HG02588 (cell line): ENCODE data around the gene RIPPLY3.
A peak's percentile ranks its signal among the peaks of the same experiment; 100 is the strongest.
"Not testable (repeated sequence)": the region's sequence is repeated elsewhere in the genome, so short reads cannot be mapped to it uniquely, and the experiment has no call there.

Source experiments
- ATAC-seq: cut with Tn5 transposase; IDR thresholded peaks from one replicate; pipeline ENCODE4 v1.9.1; 2021; ENCODE audit warnings: mild to moderate bottlenecking, moderate library complexity; ENCODE audit not compliant: unreplicated experiment

The RIPPLY3 gene

DNA sequence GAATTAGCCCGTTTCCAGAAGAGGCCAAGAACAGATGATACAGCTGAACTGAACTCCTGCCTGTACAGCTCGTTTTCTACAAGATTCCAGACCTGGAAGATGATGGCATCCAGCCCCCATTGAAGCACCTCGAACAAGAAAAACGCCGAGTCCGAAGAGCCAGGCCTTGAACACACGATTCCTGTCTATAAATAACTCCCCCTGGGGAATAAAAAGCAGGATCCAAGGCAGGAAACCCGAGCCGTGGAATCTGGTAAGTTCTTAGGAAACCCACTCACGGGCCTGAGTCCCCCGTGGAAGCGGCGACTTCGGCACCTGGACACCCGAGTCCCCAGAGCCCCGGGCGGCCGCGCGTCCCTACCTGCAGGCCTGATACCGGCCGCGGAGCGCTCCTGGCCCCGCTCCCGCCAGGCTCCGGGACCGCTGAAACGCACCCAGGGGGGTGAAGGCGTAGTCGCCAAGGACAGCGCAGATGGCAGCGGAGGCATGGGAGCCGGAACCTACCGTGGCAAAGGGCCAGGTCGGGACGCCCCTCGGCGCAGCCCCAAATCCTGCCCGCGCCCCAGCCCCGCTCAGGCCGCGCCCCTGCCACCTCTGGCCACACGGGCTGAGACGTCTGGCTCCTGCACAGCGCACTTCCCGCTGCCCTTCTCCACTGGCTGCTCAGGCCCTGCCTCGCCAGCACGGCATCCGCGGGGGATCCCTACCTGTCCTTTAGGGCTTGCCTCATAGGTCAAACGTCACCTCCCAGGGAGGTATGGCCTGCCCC is 26.0 kb upstream of the RIPPLY3 start:
- ATAC-seq = no peak

DNA sequence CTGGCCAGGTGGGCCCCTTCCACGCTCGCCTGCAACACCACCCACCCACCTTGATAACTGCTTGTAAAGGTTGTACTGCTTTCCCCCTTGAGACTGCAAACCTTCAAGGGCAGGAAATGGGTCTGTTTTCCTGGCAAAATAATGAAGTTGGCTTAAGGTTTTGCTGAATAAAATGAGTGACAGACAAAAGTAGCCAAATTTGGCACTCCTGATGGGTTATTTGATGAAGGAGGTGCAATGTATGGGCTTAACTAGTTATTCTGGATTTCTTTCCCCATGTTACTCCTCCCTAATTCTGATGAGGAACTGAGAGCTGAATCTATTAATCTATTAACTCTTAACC is 25.5 kb upstream of the RIPPLY3 start:
- no peak for ATAC-seq

GRCh38 chr21:36981977-36982700 is 24.4 kb upstream of the RIPPLY3 start:
- ATAC-seq = no peak

- ATAC-seq = no peak
These were observed 20.5 kb upstream of the RIPPLY3 start for GRCh38 chr21:36985751-36986594.

GRCh38 chr21:36987845-36988244 is 18.7 kb upstream of the RIPPLY3 start:
- no peak for ATAC-seq

DNA sequence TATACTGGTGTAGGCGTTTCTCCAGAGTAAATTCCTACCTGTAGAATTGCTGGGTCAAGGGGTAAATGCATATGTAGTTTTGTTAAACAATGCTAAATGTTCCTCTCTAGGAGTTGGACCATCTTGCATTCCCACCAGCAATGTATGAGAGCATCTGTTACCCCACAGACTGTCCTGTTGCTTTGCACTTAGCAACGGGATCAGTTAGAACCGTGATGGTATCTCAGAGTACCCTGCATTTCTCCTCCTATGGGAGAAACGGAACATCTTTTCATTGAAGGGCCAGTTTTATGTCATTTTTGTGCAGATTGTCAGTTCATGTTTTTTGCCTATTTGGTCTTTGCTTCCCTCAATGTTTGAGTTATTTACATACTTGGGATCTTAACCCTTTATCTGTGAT is 18.0 kb upstream of the RIPPLY3 start:
- ATAC-seq = no peak

DNA sequence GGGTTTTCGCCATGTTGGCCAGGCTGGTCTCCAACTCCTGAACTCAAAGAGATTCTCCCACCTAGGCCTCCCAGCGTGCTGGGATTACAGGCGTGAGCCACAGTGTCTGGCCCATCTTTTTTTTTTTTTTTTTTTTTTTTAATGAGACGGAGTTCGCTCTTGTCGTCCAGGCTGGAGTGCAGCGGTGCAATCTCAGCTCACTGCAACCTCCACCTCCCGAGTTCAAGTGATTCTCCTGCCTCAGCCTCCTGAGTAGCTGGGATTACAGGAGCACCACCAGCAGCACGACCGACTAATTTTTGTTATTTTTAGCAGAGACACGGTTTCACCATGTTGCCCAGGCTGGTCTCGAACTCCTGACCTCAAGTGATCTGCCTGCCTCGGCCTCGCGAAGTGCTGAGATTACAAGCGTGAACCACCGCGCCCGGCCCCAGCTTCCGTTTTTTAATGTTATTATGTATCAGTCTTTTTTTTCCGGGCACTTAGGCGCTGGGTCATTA is 17.3 kb upstream of the RIPPLY3 start:
- not testable (repeated sequence) for ATAC-seq

DNA sequence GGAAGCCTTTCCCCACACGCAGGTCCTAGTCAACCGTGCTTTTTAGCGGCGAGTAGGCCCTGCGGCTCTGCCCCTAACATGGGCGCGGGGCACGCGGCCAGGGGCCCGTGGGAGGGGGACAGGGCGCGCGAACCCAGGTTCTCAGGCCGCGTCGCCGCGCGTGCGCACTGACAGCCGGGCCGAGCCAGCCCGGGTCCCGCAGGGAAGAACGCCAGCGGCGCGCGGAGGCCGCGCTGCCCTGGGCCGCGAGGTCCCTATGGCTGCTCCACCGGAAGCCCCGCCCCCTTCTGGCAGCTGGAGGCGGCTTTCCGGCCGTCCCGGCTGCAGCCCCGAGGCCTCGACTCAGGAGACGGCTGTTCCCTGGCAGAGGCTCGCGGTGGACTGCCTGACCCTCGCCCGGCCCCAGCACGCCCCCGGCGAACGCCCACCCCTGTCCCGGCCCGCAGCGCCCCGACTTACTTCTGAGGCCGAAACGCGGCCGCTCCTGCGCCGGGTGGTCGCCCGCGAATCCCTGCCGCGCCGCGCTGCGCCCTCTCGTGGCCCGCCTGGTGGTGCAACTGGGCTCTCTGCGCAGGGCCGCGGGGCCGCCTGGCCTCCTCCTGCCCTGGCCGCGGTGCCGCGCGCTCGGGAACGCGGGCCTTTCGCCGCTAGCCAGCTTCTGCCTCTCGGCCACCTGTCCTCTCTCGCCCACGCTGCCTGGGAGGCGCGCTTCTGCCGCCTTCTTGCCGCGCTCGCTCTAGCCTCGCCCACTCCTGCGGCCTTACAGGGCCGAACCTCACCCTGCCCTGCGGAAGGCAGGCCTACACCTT is 16.6 kb upstream of the RIPPLY3 start:
- peak; percentile 89 for ATAC-seq

DNA sequence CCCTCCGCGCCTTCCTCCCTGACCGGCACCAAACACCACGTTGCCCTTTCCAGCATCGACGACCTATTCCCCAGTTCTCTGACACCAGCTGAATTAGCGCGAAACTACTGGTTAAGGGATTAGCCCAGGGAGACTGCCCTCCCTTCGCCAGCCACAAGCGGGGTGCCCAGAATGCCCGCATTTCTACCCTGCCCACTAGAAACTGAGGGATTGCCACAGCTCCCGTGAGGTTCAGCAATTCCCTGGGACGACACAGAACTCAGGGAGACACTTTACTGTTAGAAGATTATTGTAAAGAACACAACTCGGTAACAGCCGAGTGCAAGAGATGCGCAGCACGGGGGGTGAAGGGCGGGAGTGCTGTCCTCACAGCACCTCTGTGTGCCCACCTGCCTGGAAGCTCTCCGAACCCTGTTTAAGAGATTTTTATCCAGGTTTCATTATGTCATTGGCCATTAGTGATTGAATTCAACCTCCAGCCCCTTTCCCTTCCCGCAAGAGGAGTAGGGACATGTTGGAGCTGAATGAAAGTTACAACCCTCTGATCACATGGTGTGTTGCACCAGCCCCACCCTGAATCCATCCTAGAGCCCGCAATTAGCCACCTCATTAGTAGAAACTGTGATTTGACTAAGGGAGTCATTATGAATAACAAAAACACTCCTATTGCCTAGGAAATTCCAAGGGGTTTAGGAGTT is 15.8 kb upstream of the RIPPLY3 start:
- no peak for ATAC-seq

GRCh38 chr21:36992671-36993070 is 13.8 kb upstream of the RIPPLY3 start:
- ATAC-seq = no peak

GRCh38 chr21:36994501-36995158 is 11.9 kb upstream of the RIPPLY3 start:
- ATAC-seq = no peak

- ATAC-seq = not testable (repeated sequence)
These were observed 11.2 kb upstream of the RIPPLY3 start for GRCh38 chr21:36995285-36995684.

DNA sequence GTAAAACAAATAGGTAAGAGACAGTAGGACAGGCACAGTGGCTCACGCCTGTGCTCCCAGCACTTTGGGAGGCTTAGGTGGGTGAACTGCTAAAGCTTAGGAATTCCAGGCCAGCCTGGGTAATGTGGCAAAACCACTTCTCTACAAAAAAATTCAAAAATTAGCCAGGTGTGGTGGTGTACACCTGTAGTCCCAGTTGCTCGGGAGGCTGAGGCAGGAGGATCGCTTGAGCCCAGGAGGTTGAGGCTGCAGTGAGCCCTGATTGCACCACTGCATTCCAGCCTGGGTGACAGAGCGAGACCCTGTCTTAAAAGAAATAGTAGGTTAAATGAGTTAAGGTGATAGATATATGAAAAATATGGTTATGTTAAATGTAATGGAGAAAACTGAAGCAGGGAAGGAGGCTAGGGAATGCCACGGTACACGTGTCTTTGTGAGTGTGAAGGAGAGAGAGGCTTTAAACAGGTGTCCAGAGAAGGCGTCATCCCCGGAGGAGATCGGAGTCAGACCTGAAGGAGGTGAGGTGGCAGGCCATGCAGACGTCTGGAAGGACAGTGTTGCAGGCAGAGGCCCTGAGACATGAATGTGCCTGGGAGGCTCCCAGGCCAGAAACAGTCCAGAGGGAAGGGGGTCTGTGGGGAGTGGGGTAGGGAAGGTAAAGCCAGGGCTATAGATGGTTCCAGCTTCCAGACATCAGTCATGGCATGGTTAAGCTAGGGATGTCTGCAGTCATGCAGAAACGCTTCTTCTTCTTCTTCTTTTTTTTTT is 7.2 kb upstream of the RIPPLY3 start:
- no peak for ATAC-seq

- ATAC-seq = no peak
These were observed 6.1 kb upstream of the RIPPLY3 start for GRCh38 chr21:37000381-37000780.

DNA sequence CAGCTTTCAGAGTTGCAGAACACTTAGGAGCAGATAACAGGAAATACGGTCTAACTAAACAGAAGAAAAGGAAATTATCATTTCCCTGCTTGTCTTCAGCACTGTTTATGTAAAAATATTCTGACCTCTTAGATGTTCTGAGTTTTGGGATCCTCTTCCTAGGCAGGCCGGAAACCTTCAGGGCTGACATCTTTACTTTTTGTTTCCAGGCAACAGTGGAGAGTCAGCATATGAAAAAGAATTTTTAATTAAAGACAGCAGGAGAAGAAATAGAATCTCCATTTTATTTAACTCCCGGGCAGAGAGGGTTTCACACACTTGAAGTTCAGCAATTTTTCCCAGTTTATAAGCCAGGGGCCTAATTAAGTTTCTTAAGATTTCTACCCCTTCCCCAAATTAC is 5.1 kb upstream of the RIPPLY3 start:
- ATAC-seq = no peak

DNA sequence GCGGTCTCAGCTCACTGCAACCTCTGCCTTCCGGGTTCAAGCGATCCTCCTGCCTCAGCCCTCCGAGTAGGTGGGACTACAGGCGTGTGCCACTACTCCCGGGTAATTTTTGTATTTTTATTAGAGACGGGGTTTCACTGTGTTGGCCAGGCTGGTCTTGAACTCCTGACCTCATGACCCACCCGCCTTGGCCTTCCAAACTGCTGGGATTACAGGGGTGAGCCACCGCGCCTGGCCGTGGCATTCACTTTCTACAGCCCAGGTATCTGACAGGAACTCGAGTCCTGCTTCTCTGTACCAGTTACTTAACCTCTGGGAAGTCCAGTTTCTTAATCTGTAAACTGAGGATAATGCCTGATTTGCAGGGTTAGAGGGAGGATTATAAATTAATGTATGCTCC is 3.7 kb upstream of the RIPPLY3 start:
- not testable (repeated sequence) for ATAC-seq

GRCh38 chr21:37003917-37004316 is 2.6 kb upstream of the RIPPLY3 start:
- ATAC-seq = not testable (repeated sequence)

GRCh38 chr21:37005548-37006485 is 685 bp upstream of the RIPPLY3 start:
- no peak for ATAC-seq
